Neural crest cell (in vitro differentiated cells): ENCODE results near the gene ASPM. TPM values are rescaled to one million over a fixed set of nuclear protein-coding genes. Genes with fewer than 3 reads are reported as not detected.

ENCODE experiments used
- DNase-seq: peaks from one replicate; pipeline ENCODE4 v3.0.0; 2021; ENCODE audit warnings: low read depth, mixed read lengths, low spot score
- H3K27ac Mint-ChIP-seq: one replicate; pipeline ENCODE4 v1.8.0; 2021; ENCODE audit warnings: mild to moderate bottlenecking, mixed read lengths; ENCODE audit not compliant: unreplicated experiment
- H3K27me3 Mint-ChIP-seq: 2 replicates; pipeline ENCODE4 v1.8.0; 2021; ENCODE audit warnings: low read depth, mild to moderate bottlenecking, mixed read lengths
- H3K36me3 Mint-ChIP-seq: 2 replicates; pipeline ENCODE4 v1.8.0; 2021; ENCODE audit warnings: low read depth, mild to moderate bottlenecking, mixed read lengths
- H3K4me1 Mint-ChIP-seq: 2 replicates; pipeline ENCODE4 v1.8.0; 2021; ENCODE audit warnings: mixed read lengths
- H3K4me3 Mint-ChIP-seq: one replicate; pipeline ENCODE4 v1.8.0; 2021; ENCODE audit warnings: mild to moderate bottlenecking, mixed read lengths
- H3K9me3 Mint-ChIP-seq: 2 replicates; pipeline ENCODE4 v1.8.0; 2021; ENCODE audit warnings: mixed read lengths
- total RNA-seq: library from RNA; stranded (reverse); gene quantifications from 2 replicates; pipeline ENCODE4 v1.2.1, GENCODE V29; 2021
- TF ChIP-seq, protein P1 (sequence below): fragments of 200-600 bp; sonication (generic); conservative IDR thresholded peaks from 2 replicates; pipeline ENCODE4 v1.5.0; 2021; ENCODE audit warnings: antibody characterized with exemption, mild to moderate bottlenecking

The ASPM gene
- total RNA-seq, 1 donor from 2014 or later: 53.3 TPM

- Mint-ChIP-seq H3K4me3 (no peak overlapping the region), H3K4me1 (peaks cover 22% of the 10 kb centered on the region), H3K27ac (no peak overlapping the region), H3K27me3 (no peaks in the 10 kb centered on the region), H3K9me3 (no peaks in the 10 kb centered on the region), H3K36me3 (peaks cover 21% of the 10 kb centered on the region)
- no peak for DNase-seq
- TF ChIP-seq, protein P1, sequence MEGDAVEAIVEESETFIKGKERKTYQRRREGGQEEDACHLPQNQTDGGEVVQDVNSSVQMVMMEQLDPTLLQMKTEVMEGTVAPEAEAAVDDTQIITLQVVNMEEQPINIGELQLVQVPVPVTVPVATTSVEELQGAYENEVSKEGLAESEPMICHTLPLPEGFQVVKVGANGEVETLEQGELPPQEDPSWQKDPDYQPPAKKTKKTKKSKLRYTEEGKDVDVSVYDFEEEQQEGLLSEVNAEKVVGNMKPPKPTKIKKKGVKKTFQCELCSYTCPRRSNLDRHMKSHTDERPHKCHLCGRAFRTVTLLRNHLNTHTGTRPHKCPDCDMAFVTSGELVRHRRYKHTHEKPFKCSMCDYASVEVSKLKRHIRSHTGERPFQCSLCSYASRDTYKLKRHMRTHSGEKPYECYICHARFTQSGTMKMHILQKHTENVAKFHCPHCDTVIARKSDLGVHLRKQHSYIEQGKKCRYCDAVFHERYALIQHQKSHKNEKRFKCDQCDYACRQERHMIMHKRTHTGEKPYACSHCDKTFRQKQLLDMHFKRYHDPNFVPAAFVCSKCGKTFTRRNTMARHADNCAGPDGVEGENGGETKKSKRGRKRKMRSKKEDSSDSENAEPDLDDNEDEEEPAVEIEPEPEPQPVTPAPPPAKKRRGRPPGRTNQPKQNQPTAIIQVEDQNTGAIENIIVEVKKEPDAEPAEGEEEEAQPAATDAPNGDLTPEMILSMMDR: no peak
These were observed 9.1 kb downstream of the ASPM start for GRCh38 chr1:197137322-197137721.

DNA sequence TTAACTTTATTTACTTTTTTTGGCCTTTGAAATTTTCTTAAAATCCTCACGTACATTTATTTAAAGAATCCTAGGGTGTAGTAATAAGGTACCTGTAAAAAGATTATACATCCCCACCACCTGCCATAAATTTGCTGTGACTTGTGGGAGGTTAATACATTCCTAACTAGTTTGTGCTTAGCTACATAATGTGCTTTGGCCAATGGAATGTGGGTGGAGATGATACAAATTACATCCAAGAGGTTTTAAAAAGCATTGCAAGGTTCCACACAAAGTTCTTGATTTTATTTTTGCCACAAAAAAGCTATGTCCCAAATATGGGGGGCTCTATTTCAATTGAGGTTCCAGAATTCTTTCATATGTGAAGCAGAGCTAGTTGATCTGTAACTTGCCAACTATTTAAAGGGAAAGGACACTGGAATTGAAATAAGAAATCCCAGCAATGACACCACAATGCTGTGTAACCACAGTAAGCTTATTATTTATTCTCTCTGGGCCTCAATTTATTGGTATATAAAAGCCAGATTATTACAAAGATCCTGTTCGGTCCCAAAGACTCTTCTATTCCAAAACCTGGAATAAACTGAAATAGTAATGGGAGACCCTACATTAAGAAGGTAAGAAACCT lies 15.7 kb downstream of the ASPM start:
- TF ChIP-seq, protein P1: peak; percentile 26
- Mint-ChIP-seq H3K4me3 (no peak overlapping the region), H3K4me1 (no peaks in the 10 kb centered on the region), H3K9me3 (no peaks in the 10 kb centered on the region), H3K27me3 (no peaks in the 10 kb centered on the region), H3K36me3 (peaks cover 17% of the 10 kb centered on the region), H3K27ac (no peak overlapping the region)
- DNase-seq: no peak

GRCh38 chr1:197129698-197130097 lies 16.8 kb downstream of the ASPM start:
- H3K4me1 Mint-ChIP-seq: no peaks in the 10 kb centered on the region
- H3K9me3 Mint-ChIP-seq: no peaks in the 10 kb centered on the region
- H3K4me3 Mint-ChIP-seq: no peak overlapping the region
- H3K27ac Mint-ChIP-seq: no peak overlapping the region
- H3K36me3 Mint-ChIP-seq: peaks cover 22% of the 10 kb centered on the region
- H3K27me3 Mint-ChIP-seq: no peaks in the 10 kb centered on the region
- DNase-seq: no peak
- TF ChIP-seq, protein P1: no peak

- TF ChIP-seq, protein P1: no peak
- peaks cover 14% of the 10 kb centered on the region for H3K36me3 Mint-ChIP-seq
- no peak for DNase-seq
- H3K4me1 Mint-ChIP-seq: no peaks in the 10 kb centered on the region
- no peak overlapping the region for H3K4me3 Mint-ChIP-seq
- H3K9me3 Mint-ChIP-seq: no peaks in the 10 kb centered on the region
- no peaks in the 10 kb centered on the region for H3K27me3 Mint-ChIP-seq
- H3K27ac Mint-ChIP-seq: no peak overlapping the region
These were observed 19.1 kb downstream of the ASPM start for GRCh38 chr1:197127246-197127912.

DNA sequence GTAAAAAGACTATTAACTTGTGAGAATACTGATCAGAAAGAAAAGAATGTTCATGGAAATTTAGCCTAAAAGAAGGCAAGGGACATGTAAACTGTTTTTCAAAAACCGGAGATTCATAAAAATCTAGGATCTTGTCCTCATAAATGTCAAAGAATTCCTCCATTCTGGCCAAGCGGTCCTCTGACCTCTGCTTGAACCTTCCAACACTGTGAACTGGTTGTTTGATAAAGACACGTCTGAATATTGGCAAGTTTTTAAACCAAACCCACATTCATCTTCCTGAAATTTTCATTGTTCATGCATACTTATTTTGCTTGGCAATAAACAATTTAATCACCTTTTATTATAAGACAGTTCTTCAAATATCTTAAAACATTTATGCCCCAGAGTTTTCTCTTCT lies 19.8 kb downstream of the ASPM start:
- no peak for DNase-seq
- peaks cover 14% of the 10 kb centered on the region for H3K36me3 Mint-ChIP-seq
- no peak overlapping the region for H3K4me3 Mint-ChIP-seq
- no peaks in the 10 kb centered on the region for H3K27me3 Mint-ChIP-seq
- no peaks in the 10 kb centered on the region for H3K9me3 Mint-ChIP-seq
- no peak overlapping the region for H3K27ac Mint-ChIP-seq
- TF ChIP-seq, protein P1: no peak
- no peaks in the 10 kb centered on the region for H3K4me1 Mint-ChIP-seq
